GM23338 (cell line): ENCODE measurements around the gene TRIM37.

ENCODE experiments used
- CTCF ChIP-seq, 2 experiments: fragments of 200-600 bp in 1 of 2; sonication (generic) in 1 of 2; conservative IDR thresholded peaks; 2 replicates each; pipeline versions ENCODE4 v1.5.1 to v1.6.1; 2016 to 2017; ENCODE audit warnings: antibody characterized with exemption in 2 of 2, low read depth in 2 of 2, mild to moderate bottlenecking in 2 of 2, moderate library complexity in 1 of 2
- EZH2 ChIP-seq: fragments of 200-600 bp; sonication (generic); IDR thresholded peaks from one replicate; pipeline ENCODE4 v1.8.0; 2017; ENCODE audit warnings: antibody characterized with exemption, mild to moderate bottlenecking, low read depth; ENCODE audit not compliant: unreplicated experiment
- EZH2phosphoT487 ChIP-seq: fragments of 200-600 bp; sonication (generic); IDR thresholded peaks from one replicate; pipeline ENCODE4 v1.8.1; 2018; ENCODE audit warnings: antibody characterized with exemption; ENCODE audit not compliant: unreplicated experiment
- POLR2AphosphoS5 ChIP-seq: IDR thresholded peaks from 2 replicates; pipeline ENCODE4 v1.6.1; 2016; ENCODE audit warnings: antibody characterized with exemption, low read depth

DNA sequence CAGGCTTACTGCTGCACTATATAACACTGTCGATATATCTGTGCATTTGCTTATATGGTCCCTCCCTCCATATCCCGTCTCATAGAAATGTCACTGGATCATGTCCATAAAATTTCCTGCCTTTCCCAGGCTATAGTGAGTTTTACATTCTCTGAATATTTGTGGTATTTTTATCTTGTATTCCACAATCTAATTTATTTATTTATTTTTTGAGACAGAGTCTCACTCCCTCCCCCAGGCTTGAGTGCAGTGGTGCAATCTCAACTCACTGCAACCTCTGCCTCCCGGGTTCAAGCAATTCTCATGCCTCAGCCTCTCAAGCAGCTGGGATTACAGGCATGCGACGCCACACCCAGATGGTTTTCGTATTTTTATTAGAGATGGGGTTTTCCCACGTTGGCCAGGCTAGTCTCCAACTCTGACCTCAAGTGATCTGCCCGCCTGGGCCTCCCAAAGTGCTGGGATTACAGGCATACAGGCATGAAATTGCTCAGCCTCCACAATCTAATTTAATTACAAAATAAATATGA is 12.9 kb downstream of the TRIM37 start:
- no peak for TF ChIP-seq CTCF (conservative IDR thresholded peaks at IDR 0.05; ENCODE audit: low read depth in 2 of 2)
- no peak for TF ChIP-seq EZH2phosphoT487
- TF ChIP-seq POLR2AphosphoS5, result no peak
- TF ChIP-seq EZH2, result no peak
